ENCODE results near the gene DDX19B. TPM values are rescaled to one million over a fixed set of nuclear protein-coding genes. Genes with fewer than 3 reads are reported as not detected.
"Not testable (repeated sequence)": the region's sequence is repeated elsewhere in the genome, so short reads cannot be mapped to it uniquely, and the experiment has no call there.

Gene DDX19B
- polyA plus RNA-seq, 3 donors = 29.2 to 33.0 (median 31.9) TPM

DNA sequence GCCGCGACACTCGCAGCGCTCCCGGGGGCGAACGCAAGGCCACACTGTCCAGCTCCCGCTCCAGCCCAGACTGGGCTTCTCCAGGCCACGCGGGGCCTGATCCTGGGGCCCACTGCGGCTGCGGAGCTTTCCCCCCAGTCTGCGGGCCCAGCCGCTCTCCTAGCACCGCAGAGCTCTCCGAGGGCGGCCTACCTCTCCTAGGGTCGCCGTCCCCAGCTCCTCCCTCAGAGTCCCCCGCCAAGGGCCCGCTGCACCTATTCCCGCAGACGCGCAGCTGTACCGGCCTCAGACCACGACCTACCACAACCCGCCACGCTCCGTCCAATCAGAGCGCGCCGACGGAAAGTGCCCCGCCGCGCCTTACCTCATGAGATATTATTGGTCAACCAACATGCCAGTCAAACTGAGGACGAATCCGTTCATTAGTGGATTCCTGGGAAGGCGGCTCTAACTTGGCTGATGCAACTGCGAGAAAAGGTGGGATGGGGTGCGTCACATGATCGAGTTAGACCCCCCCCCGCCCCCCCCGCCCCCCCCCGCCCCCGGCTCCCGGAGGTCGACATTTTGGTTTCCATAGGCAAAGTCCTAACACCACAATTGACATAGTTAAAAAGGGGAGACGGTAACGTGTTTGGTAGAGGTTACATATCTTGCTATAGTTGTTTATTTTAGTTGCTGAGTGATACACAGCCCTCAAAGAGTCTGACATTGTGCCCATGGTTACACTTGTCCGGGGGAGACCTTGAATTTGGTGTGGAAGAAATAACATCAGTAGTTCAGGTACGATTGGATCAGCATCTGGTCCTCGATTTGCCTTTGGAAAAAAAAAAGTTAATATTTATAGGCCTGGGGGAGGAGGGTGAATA lies 9.5 kb upstream of the DDX19B start, which contains the start of gene AARS1:
AARS1 (minus strand) TSS at position 278 of the 866 bp plus-strand sequence. CDS start 6,743 bp downstream, outside the sequence.
- H3K4me3 Mint-ChIP-seq = peak within 1 kb of the TSS; percentile 96 to 98
- WGBS (ENCODE audit: insufficient coverage) = 0% methylated on average over 34 of the region's 53 CpGs
- no peaks in the 10 kb centered on the region for H3K9me3 ChIP-seq (replicated peaks in 1 of 2; ENCODE audit: control insufficient read depth in 1 of 2, insufficient read depth in 1 of 2, low read length in 2 of 2)
- peaks cover 0 to 1% (median 0%) of the 10 kb centered on the region in 3 donors for H3K27me3 Mint-ChIP-seq (ENCODE audit: low read depth in 3 of 3)
- H3K4me2 ChIP-seq (replicated peaks; ENCODE audit: extremely low read depth, low read length, poor library complexity, severe bottlenecking) = peak within 1 kb of the TSS; percentile 85
- H3K27me3 ChIP-seq (ENCODE audit: control insufficient read depth in 2 of 2, insufficient read depth in 2 of 2, low read length in 2 of 2) = no peaks in the 10 kb centered on the region
- peak; percentile 95 to 96 (median 95) for DNase-seq
- peaks cover 0 to 3% (median 0%) of the 10 kb centered on the region in 7 donors for H3K9me3 Mint-ChIP-seq
- peak within 1 kb of the TSS; percentile 83 to 96 (median 90) for H3K27ac Mint-ChIP-seq
- peaks cover 22% of the 10 kb centered on the region for H3K79me2 ChIP-seq (ENCODE audit: insufficient read depth, low read length)
- peak within 1 kb of the TSS; percentile 64 to 87 for H3K27ac ChIP-seq (ENCODE audit: low read depth in 1 of 2, low read length in 2 of 2)
- intact Hi-C loops (cut with micrococcal nuclease) = loop anchor here (2.0 to 10.0 kb wide), 2 partner anchors 55 to 57 kb away; partner anchors contain the start of gene DDX19A (in 2 of the 2)
- H3K4me1 ChIP-seq (ENCODE audit: control insufficient read depth in 1 of 2, insufficient read depth in 2 of 2, low read length in 2 of 2) = peaks cover 11% of the 10 kb centered on the region in 2 donors
- peaks cover 0 to 2% of the 10 kb centered on the region in 2 donors for H3K36me3 Mint-ChIP-seq
- H2AFZ ChIP-seq (ENCODE audit: insufficient read depth, low read depth, low read length, poor library complexity, severe bottlenecking) = peak within 1 kb of the TSS; percentile 89
- peak within 1 kb of the TSS; percentile 60 to 87 (median 82) for H3K4me3 ChIP-seq (replicated peaks in 1 of 3; ENCODE audit: low read depth in 2 of 3, low read length in 3 of 3)
- TF ChIP-seq, protein P1, sequence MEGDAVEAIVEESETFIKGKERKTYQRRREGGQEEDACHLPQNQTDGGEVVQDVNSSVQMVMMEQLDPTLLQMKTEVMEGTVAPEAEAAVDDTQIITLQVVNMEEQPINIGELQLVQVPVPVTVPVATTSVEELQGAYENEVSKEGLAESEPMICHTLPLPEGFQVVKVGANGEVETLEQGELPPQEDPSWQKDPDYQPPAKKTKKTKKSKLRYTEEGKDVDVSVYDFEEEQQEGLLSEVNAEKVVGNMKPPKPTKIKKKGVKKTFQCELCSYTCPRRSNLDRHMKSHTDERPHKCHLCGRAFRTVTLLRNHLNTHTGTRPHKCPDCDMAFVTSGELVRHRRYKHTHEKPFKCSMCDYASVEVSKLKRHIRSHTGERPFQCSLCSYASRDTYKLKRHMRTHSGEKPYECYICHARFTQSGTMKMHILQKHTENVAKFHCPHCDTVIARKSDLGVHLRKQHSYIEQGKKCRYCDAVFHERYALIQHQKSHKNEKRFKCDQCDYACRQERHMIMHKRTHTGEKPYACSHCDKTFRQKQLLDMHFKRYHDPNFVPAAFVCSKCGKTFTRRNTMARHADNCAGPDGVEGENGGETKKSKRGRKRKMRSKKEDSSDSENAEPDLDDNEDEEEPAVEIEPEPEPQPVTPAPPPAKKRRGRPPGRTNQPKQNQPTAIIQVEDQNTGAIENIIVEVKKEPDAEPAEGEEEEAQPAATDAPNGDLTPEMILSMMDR (IDR thresholded peaks at IDR 0.05) = no peak
- no peaks in the 10 kb centered on the region for H3K36me3 ChIP-seq (replicated peaks in 1 of 2; ENCODE audit: control insufficient read depth in 1 of 2, insufficient read depth in 2 of 2, low read length in 2 of 2)
- H3K9ac ChIP-seq (ENCODE audit: insufficient read depth, low read length, poor library complexity, severe bottlenecking) = peak within 1 kb of the TSS; percentile 88
- no peaks in the 10 kb centered on the region for H4K20me1 ChIP-seq (ENCODE audit: insufficient read depth, low read length)
- H3K4me1 Mint-ChIP-seq = peaks cover 11% of the 10 kb centered on the region

DNA sequence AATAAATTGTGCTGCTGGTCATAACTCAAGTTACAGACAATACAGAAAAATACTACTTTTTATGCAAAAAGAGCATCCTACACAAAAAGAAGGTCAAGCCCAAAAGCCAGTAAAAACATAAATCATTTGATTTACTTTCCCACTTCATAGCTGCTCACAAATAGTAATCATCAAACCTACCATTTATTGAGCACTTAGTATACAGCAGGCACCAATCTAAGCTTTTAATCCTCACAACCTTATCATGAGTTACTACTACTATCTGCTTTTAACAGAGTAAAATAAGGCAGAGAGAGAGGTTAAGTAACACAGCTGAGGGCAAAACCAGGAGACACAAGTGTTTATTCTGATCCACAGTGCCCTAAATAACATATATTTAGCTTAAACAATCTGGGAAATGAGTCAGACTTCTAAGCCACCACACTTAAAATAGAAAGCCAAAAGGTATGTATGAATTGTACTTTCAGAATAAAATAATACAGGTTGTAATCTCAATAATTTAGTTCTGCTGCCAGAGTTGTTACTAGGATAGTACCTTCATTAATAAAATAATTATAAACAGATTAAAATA lies 8.0 kb upstream of the DDX19B start:
- intact Hi-C loops (cut with micrococcal nuclease) = loop anchor here in 1 of 2 donors (10.0 kb wide), 1 partner anchor 54 kb away; the partner anchor contains the start of gene DDX19A
- Histone ChIP-seq H2AFZ (ENCODE audit: insufficient read depth, low read depth, low read length, poor library complexity, severe bottlenecking) (peak overlapping the region; percentile 78), H3K4me2 (replicated peaks; ENCODE audit: extremely low read depth, low read length, poor library complexity, severe bottlenecking) (no peak overlapping the region), H3K36me3 (replicated peaks in 1 of 2; ENCODE audit: control insufficient read depth in 1 of 2, insufficient read depth in 2 of 2, low read length in 2 of 2) (no peaks in the 10 kb centered on the region), H3K27ac (ENCODE audit: low read depth in 1 of 2, low read length in 2 of 2) (no peak overlapping the region), H3K4me1 (ENCODE audit: control insufficient read depth in 1 of 2, insufficient read depth in 2 of 2, low read length in 2 of 2) (peaks cover 11% of the 10 kb centered on the region in 2 donors), H3K4me3 (replicated peaks in 1 of 3; ENCODE audit: low read depth in 2 of 3, low read length in 3 of 3) (no peak overlapping the region), H3K79me2 (ENCODE audit: insufficient read depth, low read length) (peaks cover 14% of the 10 kb centered on the region), H3K9ac (ENCODE audit: insufficient read depth, low read length, poor library complexity, severe bottlenecking) (no peak overlapping the region), H3K9me3 (replicated peaks in 1 of 2; ENCODE audit: control insufficient read depth in 1 of 2, insufficient read depth in 1 of 2, low read length in 2 of 2) (no peaks in the 10 kb centered on the region), H3K27me3 (ENCODE audit: control insufficient read depth in 2 of 2, insufficient read depth in 2 of 2, low read length in 2 of 2) (no peaks in the 10 kb centered on the region), H4K20me1 (ENCODE audit: insufficient read depth, low read length) (no peaks in the 10 kb centered on the region)
- TF ChIP-seq, protein P1 (IDR thresholded peaks at IDR 0.05) = no peak
- H3K4me1 Mint-ChIP-seq = peaks cover 11% of the 10 kb centered on the region
- H3K27ac Mint-ChIP-seq = no peak overlapping the region
- peaks cover 0 to 1% (median 0%) of the 10 kb centered on the region in 3 donors for H3K27me3 Mint-ChIP-seq (ENCODE audit: low read depth in 3 of 3)
- peaks cover 0 to 4% (median 0%) of the 10 kb centered on the region in 7 donors for H3K9me3 Mint-ChIP-seq
- no peak for DNase-seq
- H3K36me3 Mint-ChIP-seq = no peaks in the 10 kb centered on the region
- H3K4me3 Mint-ChIP-seq = no peak overlapping the region

DNA sequence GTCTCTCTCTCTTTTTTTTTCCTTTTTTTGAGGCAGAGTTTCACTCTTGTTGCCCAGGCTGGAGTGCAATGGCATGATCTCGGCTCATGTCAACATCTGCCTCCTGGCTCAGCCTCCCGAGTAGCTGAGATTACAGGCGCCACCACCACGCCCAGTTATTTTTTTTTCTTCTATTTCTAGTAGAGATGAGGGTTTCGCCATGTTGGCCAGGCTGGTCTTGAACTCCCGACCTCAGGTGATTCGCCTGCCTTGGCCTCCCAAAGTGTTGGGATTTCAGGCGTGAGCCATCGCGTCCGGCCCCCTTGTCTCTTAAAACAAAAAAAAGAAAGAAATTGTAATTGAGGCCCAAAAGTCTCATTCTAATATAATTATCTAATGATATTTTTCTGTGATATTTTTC lies 6.8 kb upstream of the DDX19B start:
- H3K27me3 Mint-ChIP-seq (ENCODE audit: low read depth in 3 of 3); H3K36me3 Mint-ChIP-seq; H3K9ac ChIP-seq (ENCODE audit: insufficient read depth, low read length, poor library complexity, severe bottlenecking); H3K27ac Mint-ChIP-seq; H3K4me3 ChIP-seq (replicated peaks in 1 of 3; ENCODE audit: low read depth in 2 of 3, low read length in 3 of 3); H2AFZ ChIP-seq (ENCODE audit: insufficient read depth, low read depth, low read length, poor library complexity, severe bottlenecking); H3K9me3 ChIP-seq (replicated peaks in 1 of 2; ENCODE audit: control insufficient read depth in 1 of 2, insufficient read depth in 1 of 2, low read length in 2 of 2); H3K36me3 ChIP-seq (replicated peaks in 1 of 2; ENCODE audit: control insufficient read depth in 1 of 2, insufficient read depth in 2 of 2, low read length in 2 of 2); H3K4me3 Mint-ChIP-seq; H3K27ac ChIP-seq (ENCODE audit: low read depth in 1 of 2, low read length in 2 of 2); H3K79me2 ChIP-seq (ENCODE audit: insufficient read depth, low read length); H3K9me3 Mint-ChIP-seq; H4K20me1 ChIP-seq (ENCODE audit: insufficient read depth, low read length); H3K27me3 ChIP-seq (ENCODE audit: control insufficient read depth in 2 of 2, insufficient read depth in 2 of 2, low read length in 2 of 2); H3K4me2 ChIP-seq (replicated peaks; ENCODE audit: extremely low read depth, low read length, poor library complexity, severe bottlenecking); DNase-seq: not testable (repeated sequence)
- WGBS (ENCODE audit: insufficient coverage) = 62% methylated on average over 2 of the region's 11 CpGs
- H3K4me1 ChIP-seq (ENCODE audit: control insufficient read depth in 1 of 2, insufficient read depth in 2 of 2, low read length in 2 of 2) = peaks cover 11% of the 10 kb centered on the region in 2 donors
- peaks cover 11% of the 10 kb centered on the region for H3K4me1 Mint-ChIP-seq
- intact Hi-C loops (cut with micrococcal nuclease) = loop anchor here in 1 of 2 donors (10.0 kb wide), 1 partner anchor 53 kb away; the partner anchor contains the start of gene DDX19A
